SIG-M5 treated with dmso at 0.1 percent for 504 hours (cell line): ENCODE measurements around the gene CRACDL.
A peak's percentile ranks its signal among the peaks of the same experiment; 100 is the strongest.
"Not testable (repeated sequence)": the region's sequence is repeated elsewhere in the genome, so short reads cannot be mapped to it uniquely, and the experiment has no call there.

Source experiments
- DNase-seq: peaks from one replicate; lab custom pipeline; 2025; ENCODE audit not compliant: unreplicated experiment; lab: John Stamatoyannopoulos, UW

The CRACDL gene

GRCh38 chr2:98886066-98886554 is 49.9 kb downstream of the CRACDL start:
- DNase-seq, result no peak

- DNase-seq, result no peak
Measured at GRCh38 chr2:98884658-98885057, 51.4 kb downstream of the CRACDL start.

- DNase-seq, result no peak
Measured at GRCh38 chr2:98883780-98884211, 52.2 kb downstream of the CRACDL start.

- DNase-seq, result no peak
Measured at GRCh38 chr2:98882971-98883779, 52.9 kb downstream of the CRACDL start.

GRCh38 chr2:98882368-98882767 is 53.7 kb downstream of the CRACDL start:
- DNase-seq, result no peak

- DNase-seq, result no peak
Measured at GRCh38 chr2:98881153-98881650, 54.8 kb downstream of the CRACDL start.

GRCh38 chr2:98880266-98881152 is 55.5 kb downstream of the CRACDL start:
- DNase-seq, result no peak

- DNase-seq, result not testable (repeated sequence)
Measured at GRCh38 chr2:98877658-98878057, 58.4 kb downstream of the CRACDL start.

- no peak for DNase-seq
Measured at GRCh38 chr2:98876741-98877140, 59.3 kb downstream of the CRACDL start.

- no peak for DNase-seq
Measured at GRCh38 chr2:98875746-98876145, 60.3 kb downstream of the CRACDL start.

- DNase-seq, result no peak
Measured at GRCh38 chr2:98875081-98875728, 60.8 kb downstream of the CRACDL start.

- no peak for DNase-seq
Measured at GRCh38 chr2:98874186-98874689, 61.8 kb downstream of the CRACDL start.

GRCh38 chr2:98872526-98872925 is 63.5 kb downstream of the CRACDL start:
- no peak for DNase-seq

- no peak for DNase-seq
Measured at GRCh38 chr2:98871506-98871905, 64.5 kb downstream of the CRACDL start.

GRCh38 chr2:98870516-98871158 is 65.4 kb downstream of the CRACDL start:
- DNase-seq, result no peak

GRCh38 chr2:98869870-98870269 is 66.2 kb downstream of the CRACDL start:
- DNase-seq, result peak; percentile 56

- DNase-seq, result peak; percentile 67
Measured at GRCh38 chr2:98869272-98869641, 66.8 kb downstream of the CRACDL start.

GRCh38 chr2:98868548-98869271 is 67.3 kb downstream of the CRACDL start:
- DNase-seq, result no peak

- DNase-seq, result no peak
Measured at GRCh38 chr2:98867539-98868309, 68.3 kb downstream of the CRACDL start.
